SU-DHL-6 (cell line): Measurements from ENCODE around the gene DHRS1.

ENCODE experiments used
- H2AFZ ChIP-seq: fragments of 200-600 bp; sonication (generic); 2 replicates; pipeline ENCODE4 v1.6.1; 2014; ENCODE audit warnings: low read depth, mild to moderate bottlenecking, moderate library complexity, mixed read lengths, antibody characterized with exemption, low read length; ENCODE audit not compliant: severe bottlenecking
- H3F3A ChIP-seq: fragments of 200-600 bp; shearing (Covaris generic); 2 replicates; pipeline ENCODE4 v1.6.0; 2016; ENCODE audit warnings: antibody characterized with exemption, mild to moderate bottlenecking; ENCODE audit not compliant: insufficient read depth
- H3K27ac ChIP-seq: fragments of 200-600 bp; sonication (generic); 2 replicates; pipeline ENCODE4 v1.5.1; 2016; ENCODE audit warnings: low read depth, mild to moderate bottlenecking, low read length, moderate library complexity, mixed read lengths
- H3K27me3 ChIP-seq: fragments of 200-600 bp; sonication (generic), shearing (Covaris generic); 2 replicates; pipeline ENCODE4 v1.6.0; 2014; ENCODE audit warnings: mild to moderate bottlenecking, low read length
- H3K36me3 ChIP-seq: fragments of 200-600 bp; sonication (generic); 2 replicates; pipeline ENCODE4 v1.6.1; 2014; ENCODE audit warnings: mild to moderate bottlenecking, low read length, mixed read lengths
- H3K4me2 ChIP-seq: fragments of 300-600, 200-600 bp; shearing (Covaris generic), sonication (generic); 2 replicates; pipeline ENCODE4 v1.6.0; 2014; ENCODE audit warnings: low read length, low read depth, mild to moderate bottlenecking; ENCODE audit not compliant: poor library complexity, severe bottlenecking
- H3K4me3 ChIP-seq: fragments of 200-600 bp; sonication (generic); 2 replicates; pipeline ENCODE4 v1.5.1; 2014; ENCODE audit warnings: antibody characterized with exemption, low read length, mild to moderate bottlenecking, mixed read lengths; ENCODE audit not compliant: insufficient read depth, poor library complexity, severe bottlenecking
- H3K79me2 ChIP-seq: fragments of 200-600 bp; sonication (generic); 2 replicates; pipeline ENCODE4 v1.6.1; 2014; ENCODE audit warnings: mild to moderate bottlenecking, low read length, moderate library complexity; ENCODE audit not compliant: insufficient read depth
- H3K9ac ChIP-seq: fragments of 200-600 bp; sonication (generic); 2 replicates; pipeline ENCODE4 v1.7.0; 2014; ENCODE audit warnings: mild to moderate bottlenecking, low read length
- H3K9me2 ChIP-seq: fragments of 200-600 bp; sonication (generic); replicated peaks from 2 replicates; pipeline ENCODE4 v1.6.1; 2014; ENCODE audit warnings: low read length; ENCODE audit not compliant: insufficient read depth
- H3K9me3 ChIP-seq: fragments of 200-600 bp; sonication (generic); 2 replicates; pipeline ENCODE4 v1.6.1; 2014; ENCODE audit warnings: low read length, mixed read lengths; ENCODE audit not compliant: insufficient read depth
- H4K20me1 ChIP-seq: fragments of 200-600 bp; sonication (generic); 2 replicates; pipeline ENCODE4 v1.6.1; 2014; ENCODE audit warnings: low read depth, mild to moderate bottlenecking, antibody characterized with exemption, low read length, moderate library complexity, mixed read lengths
- CTCF ChIP-seq: fragments of 200-600 bp; sonication (generic); IDR thresholded peaks from one replicate; pipeline ENCODE4 v1.5.1; 2017; ENCODE audit warnings: antibody characterized with exemption, mild to moderate bottlenecking, low read length, moderate library complexity; ENCODE audit not compliant: insufficient read depth, poor library complexity, severe bottlenecking
- EZH2phosphoT487 ChIP-seq: fragments of 200-600 bp; sonication (generic), shearing (Covaris generic); conservative IDR thresholded peaks from 2 replicates; pipeline ENCODE4 v1.6.1; 2018; ENCODE audit warnings: mild to moderate bottlenecking, antibody characterized with exemption, low read length, moderate library complexity, mixed read lengths

Gene DHRS1

DNA sequence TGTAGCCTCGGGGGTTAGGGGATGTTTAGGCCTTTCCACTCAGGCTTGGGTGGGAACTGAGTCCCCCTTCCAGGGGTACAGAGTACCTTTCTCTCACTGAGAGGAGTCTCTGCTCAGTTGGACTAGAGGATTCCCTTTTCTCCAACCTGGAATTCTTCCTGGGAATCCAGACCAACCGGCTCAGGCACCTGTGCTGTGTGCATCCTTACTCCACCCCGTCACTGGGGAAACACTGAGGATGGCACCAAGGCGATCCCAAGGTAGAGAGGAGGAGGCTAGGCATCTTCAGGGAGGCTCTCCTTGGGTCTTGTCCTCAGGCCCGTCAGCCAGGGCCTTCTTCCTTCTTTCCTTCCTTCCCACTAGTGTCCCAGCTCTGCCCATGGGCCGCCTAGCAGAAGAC, 35.7 kb downstream of the DHRS1 start:
- no peaks in the 10 kb centered on the region for H3K79me2 ChIP-seq
- H3K27ac ChIP-seq, result no peak overlapping the region

GRCh38 chr14:24262821-24263733, 36.5 kb downstream of the DHRS1 start, which contains the start of gene TGM1:
Gene TGM1, minus strand, starts transcription at chr14:24263177. Its CDS starts 825 bp downstream, at chr14:24262352.
- Histone ChIP-seq H3K36me3 (no peaks in the 10 kb centered on the region), H3K4me3 (no peak within 1 kb of the TSS), H3K27ac (no peak within 1 kb of the TSS), H4K20me1 (no peaks in the 10 kb centered on the region), H3K27me3 (no peaks in the 10 kb centered on the region), H3K4me2 (no peak within 1 kb of the TSS), H3K9ac (no peak within 1 kb of the TSS), H3K9me3 (no peaks in the 10 kb centered on the region), H3K9me2 (no peaks in the 10 kb centered on the region), H2AFZ (no peak within 1 kb of the TSS), H3F3A (no peaks in the 10 kb centered on the region), H3K79me2 (no peaks in the 10 kb centered on the region)
- TF ChIP-seq EZH2phosphoT487 (no peak), CTCF (no peak)

More for the DNA sequence above, 35.7 kb downstream of the DHRS1 start:
- Histone ChIP-seq H3F3A (no peaks in the 10 kb centered on the region), H3K4me3 (no peak overlapping the region), H4K20me1 (no peaks in the 10 kb centered on the region), H3K4me2 (no peak overlapping the region), H3K27me3 (no peaks in the 10 kb centered on the region), H3K9me2 (no peaks in the 10 kb centered on the region), H3K9ac (no peak overlapping the region), H2AFZ (no peak overlapping the region), H3K9me3 (no peaks in the 10 kb centered on the region), H3K36me3 (no peaks in the 10 kb centered on the region)
- TF ChIP-seq CTCF (no peak), EZH2phosphoT487 (no peak)

GRCh38 chr14:24261969-24262327, 37.6 kb downstream of the DHRS1 start:
- H3K4me2 ChIP-seq, result no peak overlapping the region
- no peaks in the 10 kb centered on the region for H4K20me1 ChIP-seq
- TF ChIP-seq CTCF (no peak), EZH2phosphoT487 (no peak)
- no peaks in the 10 kb centered on the region for H3K27me3 ChIP-seq
- H3K79me2 ChIP-seq, result no peaks in the 10 kb centered on the region
- H3K36me3 ChIP-seq, result no peaks in the 10 kb centered on the region
- no peak overlapping the region for H3K27ac ChIP-seq
- H3K9ac ChIP-seq, result no peak overlapping the region
- H3F3A ChIP-seq, result no peaks in the 10 kb centered on the region
- no peaks in the 10 kb centered on the region for H3K9me3 ChIP-seq
- H2AFZ ChIP-seq, result no peak overlapping the region
- no peaks in the 10 kb centered on the region for H3K9me2 ChIP-seq
- H3K4me3 ChIP-seq, result no peak overlapping the region
